ENCODE measurements around the gene DLL1.

- no peak for TF ChIP-seq POLR2AphosphoS5 (IDR thresholded peaks at IDR 0.05; ENCODE audit: low read depth, low read length)
- TF ChIP-seq POLR2A (IDR thresholded peaks at IDR 0.05; ENCODE audit: low read depth, low read length): no peak
- TF ChIP-seq SPI1 (IDR thresholded peaks at IDR 0.05; ENCODE audit: low read depth, low read length): no peak
Observed at GRCh38 chr6:170305805-170306323, 15.0 kb upstream of the DLL1 start.
